Peyer's patch (tissue), 4 donors: ENCODE results near the gene BMPER. TPM values are rescaled to one million over a fixed set of nuclear protein-coding genes. Genes with fewer than 3 reads are reported as not detected.

Source experiments
- DNase-seq, 3 donors: peaks; one replicate each; pipeline ENCODE4 v3.0.0-alpha.2; 2017 to 2019
- H3K27ac ChIP-seq, 4 donors: fragments of 200-600 bp; sonication (generic); one replicate each; pipeline ENCODE4 v1.5.1; 2016 to 2019
- H3K27me3 ChIP-seq, 2 donors: fragments of 200-600 bp; sonication (generic); one replicate each; pipeline ENCODE4 v1.5.1; 2019
- H3K36me3 ChIP-seq, 3 donors: fragments of 200-600 bp; sonication (generic); one replicate each; pipeline ENCODE4 v1.5.1; 2016 to 2019
- H3K4me1 ChIP-seq, 4 donors: fragments of 200-600 bp; sonication (generic); one replicate each; pipeline ENCODE4 v1.5.1; 2016 to 2019
- H3K4me3 ChIP-seq, 4 donors: fragments of 200-600 bp; sonication (generic); 1 replicate in 3 of 4; 2 replicates in 1 of 4; pipeline ENCODE4 v1.5.1; 2016 to 2019; ENCODE audit warnings: mild to moderate bottlenecking in 1 of 4
- H3K9me3 ChIP-seq, 4 donors: fragments of 200-600 bp; sonication (generic); one replicate each; pipeline ENCODE4 v1.5.1; 2016 to 2019; ENCODE audit warnings: mild to moderate bottlenecking in 1 of 4
- POLR2A ChIP-seq, 2 donors: fragments of 450-650 bp; IDR thresholded peaks; one replicate each; pipeline ENCODE4 v1.5.1; 2017; ENCODE audit warnings: antibody characterized with exemption in 2 of 2, mild to moderate bottlenecking in 2 of 2, moderate library complexity in 2 of 2
- total RNA-seq, 4 donors: library from RNA; depleted of rRNA; stranded (reverse); fragments of >200 nt; gene quantifications; one replicate each; pipeline ENCODE4 v1.1.0, GENCODE V29; 2016
- TF ChIP-seq, protein P1 (sequence below), 6 experiments: fragments of 450-650 bp in 4 of 6; fragments of 200-600 bp in 2 of 6; sonication (generic) in 1 of 6; IDR thresholded peaks; one replicate each; pipeline ENCODE4 v1.5.1; 2017 to 2019; ENCODE audit warnings: antibody characterized with exemption in 6 of 6, mild to moderate bottlenecking in 3 of 6, moderate library complexity in 1 of 6

The BMPER gene
- total RNA-seq, 4 donors from 2014 or later, result 4.0 to 50.3 (median 17.6) TPM

DNA sequence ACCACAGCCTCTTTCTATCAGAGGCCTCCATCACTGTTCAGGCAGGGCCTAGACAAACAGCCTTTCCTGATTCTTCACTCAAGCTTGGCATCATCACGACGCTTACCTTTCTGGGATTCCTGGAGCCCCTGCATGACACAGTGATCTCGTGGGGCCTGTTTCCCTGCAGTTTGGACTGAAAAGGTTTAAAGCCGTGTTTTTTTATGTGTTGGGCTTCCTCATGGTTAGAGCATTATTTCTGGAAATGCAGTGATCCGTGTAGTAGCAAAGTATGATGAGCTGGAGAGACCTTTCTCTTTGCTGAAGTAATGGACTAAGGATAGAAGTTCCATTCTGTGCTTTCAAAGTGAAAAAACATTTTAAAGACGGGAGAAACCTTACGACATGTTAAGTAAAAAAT, 169.1 kb downstream of the BMPER start:
- Histone ChIP-seq H3K27me3 (no peaks in the 10 kb centered on the region), H3K36me3 (no peaks in the 10 kb centered on the region), H3K27ac (no peak overlapping the region), H3K9me3 (no peaks in the 10 kb centered on the region), H3K4me1 (peaks cover 0 to 6% (median 0%) of the 10 kb centered on the region in 4 donors), H3K4me3 (no peak overlapping the region)
- no peak for TF ChIP-seq POLR2A (IDR thresholded peaks at IDR 0.05)
- TF ChIP-seq, protein P1, sequence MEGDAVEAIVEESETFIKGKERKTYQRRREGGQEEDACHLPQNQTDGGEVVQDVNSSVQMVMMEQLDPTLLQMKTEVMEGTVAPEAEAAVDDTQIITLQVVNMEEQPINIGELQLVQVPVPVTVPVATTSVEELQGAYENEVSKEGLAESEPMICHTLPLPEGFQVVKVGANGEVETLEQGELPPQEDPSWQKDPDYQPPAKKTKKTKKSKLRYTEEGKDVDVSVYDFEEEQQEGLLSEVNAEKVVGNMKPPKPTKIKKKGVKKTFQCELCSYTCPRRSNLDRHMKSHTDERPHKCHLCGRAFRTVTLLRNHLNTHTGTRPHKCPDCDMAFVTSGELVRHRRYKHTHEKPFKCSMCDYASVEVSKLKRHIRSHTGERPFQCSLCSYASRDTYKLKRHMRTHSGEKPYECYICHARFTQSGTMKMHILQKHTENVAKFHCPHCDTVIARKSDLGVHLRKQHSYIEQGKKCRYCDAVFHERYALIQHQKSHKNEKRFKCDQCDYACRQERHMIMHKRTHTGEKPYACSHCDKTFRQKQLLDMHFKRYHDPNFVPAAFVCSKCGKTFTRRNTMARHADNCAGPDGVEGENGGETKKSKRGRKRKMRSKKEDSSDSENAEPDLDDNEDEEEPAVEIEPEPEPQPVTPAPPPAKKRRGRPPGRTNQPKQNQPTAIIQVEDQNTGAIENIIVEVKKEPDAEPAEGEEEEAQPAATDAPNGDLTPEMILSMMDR (IDR thresholded peaks at IDR 0.05), result no peak
- DNase-seq, result no peak

DNA sequence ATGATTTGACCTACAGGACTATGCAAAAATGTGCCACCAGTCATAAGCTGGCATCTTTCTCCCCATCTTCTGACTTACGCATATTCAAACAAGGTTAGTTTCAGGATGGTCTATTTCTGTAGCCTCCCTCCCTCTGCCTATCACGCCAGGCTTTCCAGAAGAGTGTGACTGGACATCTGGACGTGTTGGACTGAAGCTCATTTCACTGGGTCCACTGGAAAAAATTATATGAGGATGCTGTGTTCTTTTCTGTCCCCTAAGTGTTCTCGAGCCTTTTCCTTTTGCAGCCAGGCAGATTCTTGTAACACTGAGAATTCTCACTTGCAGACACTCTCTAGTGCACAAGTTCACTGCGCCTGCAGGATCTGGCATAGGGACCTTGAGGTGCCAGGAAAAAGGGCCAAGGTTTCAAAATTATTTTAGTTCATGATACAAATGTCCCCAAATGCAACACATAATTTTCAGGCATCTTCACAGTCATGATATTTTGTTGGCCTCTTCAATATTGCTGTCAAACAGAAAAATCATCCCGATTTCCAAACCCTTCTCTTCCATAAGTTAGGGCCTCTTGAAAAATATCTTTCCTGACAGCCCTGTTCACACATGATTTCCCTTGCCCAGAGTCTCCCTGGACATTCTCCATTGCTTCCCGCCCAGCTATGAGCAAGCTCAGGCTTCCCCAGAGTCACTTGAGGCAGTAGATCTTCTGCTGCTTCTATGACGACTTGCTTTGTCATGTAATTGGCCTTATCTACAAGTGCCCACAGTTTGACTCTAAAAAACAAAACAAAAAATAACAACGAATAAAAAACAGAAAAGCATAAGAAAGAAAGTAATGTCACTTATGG, 170.4 kb downstream of the BMPER start:
- Histone ChIP-seq H3K4me1 (no peaks in the 10 kb centered on the region), H3K27ac (no peak overlapping the region), H3K27me3 (no peaks in the 10 kb centered on the region), H3K4me3 (no peak overlapping the region), H3K9me3 (no peaks in the 10 kb centered on the region), H3K36me3 (no peaks in the 10 kb centered on the region)
- no peak for DNase-seq
- TF ChIP-seq, protein P1 (IDR thresholded peaks at IDR 0.05), result no peak
- no peak for TF ChIP-seq POLR2A (IDR thresholded peaks at IDR 0.05)

DNA sequence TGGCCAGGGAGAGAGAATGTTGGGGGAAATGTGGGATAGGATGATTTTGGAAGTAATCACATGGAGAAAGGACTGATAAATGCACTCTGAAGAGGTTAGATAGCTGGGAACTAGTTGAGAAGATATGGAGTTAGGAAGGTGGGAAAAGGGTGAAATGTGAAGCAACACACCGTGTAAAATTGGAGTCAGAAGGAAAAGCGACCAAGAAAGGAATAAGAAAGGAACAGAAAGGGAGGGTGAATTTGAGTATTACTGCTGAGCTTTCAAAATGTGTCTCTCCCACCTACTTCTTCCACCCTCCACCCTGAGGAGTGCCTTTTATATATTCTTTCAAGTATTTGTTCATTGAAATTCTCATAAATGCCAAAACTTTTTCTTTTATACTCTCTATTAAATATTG, 171.8 kb downstream of the BMPER start:
- H3K4me3 ChIP-seq, result no peak overlapping the region
- H3K4me1 ChIP-seq, result no peaks in the 10 kb centered on the region
- no peaks in the 10 kb centered on the region for H3K9me3 ChIP-seq
- no peaks in the 10 kb centered on the region for H3K36me3 ChIP-seq
- no peaks in the 10 kb centered on the region for H3K27me3 ChIP-seq
- no peak overlapping the region for H3K27ac ChIP-seq
- no peak for DNase-seq
- TF ChIP-seq POLR2A (IDR thresholded peaks at IDR 0.05), result no peak
- TF ChIP-seq, protein P1 (IDR thresholded peaks at IDR 0.05), result no peak

DNA sequence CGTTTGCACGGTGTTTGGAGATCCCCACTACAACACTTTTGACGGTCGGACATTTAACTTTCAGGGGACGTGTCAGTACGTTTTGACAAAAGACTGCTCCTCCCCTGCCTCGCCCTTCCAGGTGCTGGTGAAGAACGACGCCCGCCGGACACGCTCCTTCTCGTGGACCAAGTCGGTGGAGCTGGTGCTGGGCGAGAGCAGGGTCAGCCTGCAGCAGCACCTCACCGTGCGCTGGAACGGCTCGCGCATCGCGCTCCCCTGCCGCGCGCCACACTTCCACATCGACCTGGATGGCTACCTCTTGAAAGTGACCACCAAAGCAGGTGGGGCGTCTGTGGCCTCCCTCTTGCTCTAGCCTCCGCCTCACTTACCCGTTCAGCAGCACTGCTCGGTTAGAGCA, 173.5 kb downstream of the BMPER start:
- Histone ChIP-seq H3K4me3 (no peak overlapping the region), H3K9me3 (no peaks in the 10 kb centered on the region), H3K27ac (no peak overlapping the region), H3K27me3 (no peaks in the 10 kb centered on the region), H3K36me3 (no peaks in the 10 kb centered on the region), H3K4me1 (no peaks in the 10 kb centered on the region)
- DNase-seq, result no peak
- no peak for TF ChIP-seq POLR2A (IDR thresholded peaks at IDR 0.05)
- TF ChIP-seq, protein P1 (IDR thresholded peaks at IDR 0.05), result no peak

DNA sequence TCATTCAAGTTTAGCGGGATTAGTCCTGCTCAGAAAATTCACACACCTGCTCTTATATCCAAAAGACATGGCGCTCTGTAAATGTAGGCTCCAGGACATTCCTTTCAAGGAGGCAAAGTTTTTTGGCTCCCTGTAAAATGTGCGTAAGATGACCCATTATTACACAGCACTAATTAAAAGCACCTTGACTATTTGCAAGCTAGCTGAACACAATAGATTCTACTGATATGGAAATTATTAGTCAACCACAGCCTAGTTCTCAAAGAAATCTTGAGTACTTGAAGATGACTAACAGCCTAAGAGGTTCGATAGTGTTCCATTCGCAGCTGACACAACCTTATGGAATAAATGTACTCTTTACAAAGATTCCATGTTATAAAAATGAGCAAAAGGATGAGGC, 175.2 kb downstream of the BMPER start:
- no peaks in the 10 kb centered on the region for H3K9me3 ChIP-seq
- H3K4me1 ChIP-seq, result no peaks in the 10 kb centered on the region
- no peak for DNase-seq
- no peaks in the 10 kb centered on the region for H3K27me3 ChIP-seq
- H3K4me3 ChIP-seq, result no peak overlapping the region
- H3K36me3 ChIP-seq, result no peaks in the 10 kb centered on the region
- TF ChIP-seq POLR2A (IDR thresholded peaks at IDR 0.05), result no peak
- TF ChIP-seq, protein P1 (IDR thresholded peaks at IDR 0.05), result no peak
- H3K27ac ChIP-seq, result no peak overlapping the region
